GOT3 (cell line): ENCODE results near the gene C2CD3.
"Not testable (repeated sequence)": the region's sequence is repeated elsewhere in the genome, so short reads cannot be mapped to it uniquely, and the experiment has no call there.

Experiments used
- DNase-seq: peaks from one replicate; lab custom pipeline; 2025; ENCODE audit warnings: mixed read lengths; lab: John Stamatoyannopoulos, UW

The C2CD3 gene

DNA sequence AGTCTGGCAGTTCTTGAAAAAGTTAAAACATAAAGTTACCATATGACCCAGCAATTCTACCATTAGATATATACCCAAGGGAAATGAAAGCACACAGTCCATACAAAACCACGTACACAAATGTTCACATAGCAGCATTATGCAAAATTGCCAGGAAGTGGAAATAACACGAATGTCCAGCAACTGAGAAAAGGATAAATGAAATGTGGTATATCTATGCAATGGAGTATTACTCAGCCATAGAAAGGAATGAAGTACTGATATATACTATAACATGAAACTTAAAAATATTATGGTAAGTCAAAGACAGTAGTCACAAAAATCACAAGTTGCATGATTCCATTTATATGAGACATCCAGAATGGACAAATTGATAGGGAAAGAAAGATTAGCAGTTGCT, 57.9 kb downstream of the C2CD3 start:
- no peak for DNase-seq

DNA sequence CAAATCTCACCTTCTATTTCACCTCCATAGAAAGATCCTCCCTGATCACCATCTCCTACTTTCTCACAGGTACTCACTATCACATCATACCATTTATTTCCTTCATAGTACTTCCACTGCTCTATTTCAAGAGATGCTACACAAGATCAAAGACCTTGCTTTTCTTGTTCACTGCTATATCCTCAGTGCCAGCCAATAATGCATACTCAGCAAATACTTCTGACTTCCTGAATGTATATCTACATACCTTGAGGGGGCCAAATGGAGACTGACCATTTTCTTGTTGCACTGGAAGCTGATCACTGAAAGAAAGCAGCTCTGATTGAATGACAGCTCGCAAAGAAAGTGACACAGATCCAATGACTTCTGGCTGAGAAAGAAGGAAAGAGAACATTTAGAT, 64.7 kb downstream of the C2CD3 start:
- DNase-seq, result no peak

DNA sequence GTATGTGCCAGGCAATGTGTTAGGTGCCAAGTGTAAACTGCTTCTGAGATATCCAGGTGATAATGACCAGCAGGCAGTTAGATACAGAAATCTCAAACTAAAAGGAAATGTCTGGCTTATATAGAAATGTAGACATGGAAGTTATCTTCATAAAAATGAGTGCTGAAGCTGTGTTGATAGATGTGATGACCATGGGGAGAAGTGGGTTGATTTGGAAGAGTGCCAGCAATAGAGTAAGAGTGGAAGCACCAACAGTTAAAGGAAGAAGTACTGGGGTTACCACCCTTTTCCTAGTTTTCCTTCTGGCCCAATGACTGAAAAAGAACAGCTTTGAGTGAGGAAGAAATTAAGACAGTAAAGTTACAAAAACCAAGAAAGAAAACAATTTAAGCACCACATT, 68.5 kb downstream of the C2CD3 start:
- no peak for DNase-seq

GRCh38 chr11:74100735-74101134, 70.1 kb downstream of the C2CD3 start:
- no peak for DNase-seq

DNA sequence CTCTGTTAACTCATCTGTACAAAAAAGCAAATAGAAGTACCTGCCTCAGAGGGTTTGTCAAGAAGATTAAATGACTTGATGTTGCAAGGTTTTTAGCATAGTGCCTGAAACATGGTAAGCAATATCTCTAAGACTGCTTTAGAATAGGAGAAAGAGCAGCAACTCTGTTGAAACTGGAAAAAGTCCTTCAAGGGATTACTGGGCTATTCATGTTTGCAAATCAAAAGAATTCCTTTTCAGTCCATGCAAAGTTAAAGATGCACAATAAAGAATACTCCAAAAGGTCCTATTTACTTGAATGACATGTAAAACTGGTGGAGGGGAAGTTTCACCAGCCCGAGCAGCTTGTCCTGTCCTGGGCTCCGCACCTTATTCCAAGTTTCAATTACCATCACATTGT, 70.6 kb downstream of the C2CD3 start:
- DNase-seq, result no peak

GRCh38 chr11:74097686-74098237, 73.0 kb downstream of the C2CD3 start:
- DNase-seq, result no peak

DNA sequence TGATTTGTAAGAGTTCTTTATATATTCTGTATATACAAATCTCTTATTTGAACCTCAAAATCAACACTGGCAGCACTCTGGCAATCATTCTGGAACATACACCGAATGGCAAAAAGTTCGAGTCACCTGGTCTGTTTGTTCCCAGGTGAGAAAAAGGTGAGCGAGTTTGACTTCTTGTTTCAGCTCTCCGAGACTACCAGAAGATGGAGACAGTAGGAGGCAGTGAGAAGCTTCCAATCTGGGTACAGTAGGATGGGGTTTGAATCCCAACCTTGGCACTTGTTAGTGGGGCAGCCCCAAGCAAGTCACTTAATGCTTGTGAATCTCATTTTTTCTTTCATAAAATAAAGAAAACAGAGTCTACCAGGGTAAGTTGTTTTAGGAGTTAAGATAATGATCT, 76.4 kb downstream of the C2CD3 start:
- no peak for DNase-seq

DNA sequence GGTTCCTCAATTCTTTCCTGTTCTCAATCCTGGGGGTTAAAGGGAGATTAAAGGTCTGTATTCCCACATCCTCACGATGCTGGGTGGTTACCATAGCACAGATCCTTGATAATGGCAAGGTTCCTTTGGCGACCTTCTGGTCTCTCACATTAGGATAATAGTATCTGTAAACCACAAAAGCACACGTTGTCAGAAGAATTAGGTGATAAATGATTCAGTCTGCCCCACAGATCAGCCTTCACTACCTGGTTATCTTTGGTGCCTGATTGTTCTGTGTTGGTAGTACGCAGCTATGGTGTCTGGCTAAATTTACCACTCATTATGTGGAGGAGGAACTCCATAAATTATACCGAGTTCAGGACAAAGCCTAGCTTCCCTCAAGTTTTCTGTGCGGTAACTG, 78.4 kb downstream of the C2CD3 start:
- DNase-seq, result no peak

- DNase-seq, result no peak
Observed at GRCh38 chr11:74091549-74091948, 79.3 kb downstream of the C2CD3 start.

DNA sequence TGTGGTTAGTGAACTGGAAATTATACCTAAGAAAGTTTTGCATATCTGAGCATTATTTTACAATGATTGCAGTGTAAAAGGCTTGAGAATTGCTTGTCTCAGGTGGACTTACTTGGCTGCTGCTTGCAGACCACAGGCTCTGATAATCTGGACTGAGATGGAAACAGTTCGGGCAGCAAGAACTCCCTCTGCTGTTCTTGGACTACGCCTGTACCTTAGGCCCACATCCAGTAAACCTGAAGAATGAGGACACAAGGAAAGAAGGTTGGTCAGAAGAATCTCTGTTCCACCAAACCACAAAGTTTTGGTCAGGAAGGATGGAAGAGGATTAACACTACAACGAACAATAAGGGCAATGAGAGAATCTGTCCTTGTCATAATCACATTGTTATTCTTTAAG, 80.1 kb downstream of the C2CD3 start:
- DNase-seq, result no peak

DNA sequence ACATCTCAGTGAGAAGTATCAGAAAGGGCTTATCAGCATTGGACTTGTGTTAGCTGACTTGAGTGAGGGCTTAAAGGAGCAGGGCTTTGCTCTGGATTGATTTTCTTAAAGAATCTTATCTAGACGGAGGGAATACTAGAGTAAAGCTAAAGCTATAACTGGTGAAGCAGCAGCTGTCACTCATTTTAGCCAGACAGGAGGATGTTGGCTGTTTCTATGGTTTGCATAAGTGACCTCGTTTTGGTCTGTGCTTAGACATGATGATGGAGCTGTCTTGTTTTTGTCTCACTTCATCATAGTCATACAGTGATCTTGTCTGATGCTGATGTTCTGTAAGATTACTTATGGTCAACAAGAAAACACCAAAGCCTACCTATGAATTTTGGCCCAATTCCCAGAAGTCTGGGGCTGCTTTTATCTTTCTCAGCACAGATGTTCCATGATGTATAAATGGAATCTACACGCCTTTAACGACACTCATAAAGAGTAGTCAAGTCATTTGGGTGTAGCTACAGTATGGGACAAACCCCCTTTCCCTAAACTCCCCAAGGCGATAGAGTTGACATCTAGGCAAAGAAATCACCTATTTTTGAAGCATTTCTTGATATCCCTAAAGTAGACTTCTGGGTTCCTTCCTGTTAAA, 84.4 kb downstream of the C2CD3 start:
- no peak for DNase-seq

GRCh38 chr11:74085542-74085892, 85.3 kb downstream of the C2CD3 start:
- DNase-seq, result no peak

GRCh38 chr11:74084796-74085541, 85.8 kb downstream of the C2CD3 start:
- no peak for DNase-seq

DNA sequence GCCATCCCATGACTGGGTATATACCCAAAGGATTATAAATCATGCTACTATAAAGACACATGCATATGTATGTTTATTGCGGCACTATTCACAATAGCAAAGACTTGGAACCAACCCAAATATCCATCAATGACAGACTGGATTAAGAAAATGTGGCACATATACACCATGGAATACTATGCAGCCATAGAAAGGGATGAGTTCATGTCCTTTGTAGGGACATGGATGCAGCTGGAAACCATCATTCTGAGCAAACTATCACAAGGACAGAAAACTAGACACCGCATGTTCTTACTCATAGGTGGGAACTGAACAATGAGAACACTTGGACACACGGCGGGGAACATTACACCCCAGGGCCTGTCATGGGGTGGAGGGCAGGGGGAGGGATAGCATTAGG, 86.9 kb downstream of the C2CD3 start:
- DNase-seq, result not testable (repeated sequence)

GRCh38 chr11:74081428-74081827, 89.4 kb downstream of the C2CD3 start:
- no peak for DNase-seq

DNA sequence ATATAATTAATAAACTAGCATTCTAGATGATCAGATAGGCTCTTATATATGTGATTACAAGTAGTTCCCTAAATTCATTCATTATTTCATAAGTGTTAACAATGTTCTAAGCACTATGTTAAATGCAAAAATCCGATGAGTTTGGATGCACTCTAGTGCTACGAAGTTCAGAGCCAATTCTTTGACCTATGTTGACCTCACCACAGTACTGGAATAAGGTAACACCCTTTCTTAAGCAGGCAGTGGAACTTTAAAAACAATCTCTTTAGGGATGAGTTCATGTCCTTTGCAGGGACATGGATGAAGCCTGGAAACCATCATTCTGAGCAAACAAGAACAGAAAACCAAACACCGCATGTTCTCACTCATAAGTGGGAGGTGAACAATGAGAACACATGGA, 93.6 kb downstream of the C2CD3 start:
- no peak for DNase-seq

DNA sequence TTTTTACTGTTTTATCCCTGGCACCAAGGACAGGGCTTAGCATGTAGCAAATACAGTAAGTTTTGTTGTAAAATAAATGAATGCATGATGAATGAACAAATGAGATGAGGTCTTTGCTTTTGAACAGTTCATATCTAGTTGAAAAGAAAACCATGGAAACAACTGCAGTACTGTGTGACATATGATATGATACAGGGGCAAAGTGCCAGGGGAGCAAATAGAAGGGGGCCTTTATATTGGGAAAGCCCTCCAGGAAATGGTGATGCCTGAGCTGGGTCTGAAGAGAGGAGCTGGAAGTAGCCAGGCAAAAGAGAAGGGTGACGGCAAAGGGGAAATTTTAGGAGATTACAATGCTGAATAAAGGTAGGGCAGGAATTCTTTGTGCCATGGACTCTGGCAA, 98.1 kb downstream of the C2CD3 start:
- DNase-seq, result no peak

GRCh38 chr11:74072286-74072685, 98.5 kb downstream of the C2CD3 start:
- no peak for DNase-seq

DNA sequence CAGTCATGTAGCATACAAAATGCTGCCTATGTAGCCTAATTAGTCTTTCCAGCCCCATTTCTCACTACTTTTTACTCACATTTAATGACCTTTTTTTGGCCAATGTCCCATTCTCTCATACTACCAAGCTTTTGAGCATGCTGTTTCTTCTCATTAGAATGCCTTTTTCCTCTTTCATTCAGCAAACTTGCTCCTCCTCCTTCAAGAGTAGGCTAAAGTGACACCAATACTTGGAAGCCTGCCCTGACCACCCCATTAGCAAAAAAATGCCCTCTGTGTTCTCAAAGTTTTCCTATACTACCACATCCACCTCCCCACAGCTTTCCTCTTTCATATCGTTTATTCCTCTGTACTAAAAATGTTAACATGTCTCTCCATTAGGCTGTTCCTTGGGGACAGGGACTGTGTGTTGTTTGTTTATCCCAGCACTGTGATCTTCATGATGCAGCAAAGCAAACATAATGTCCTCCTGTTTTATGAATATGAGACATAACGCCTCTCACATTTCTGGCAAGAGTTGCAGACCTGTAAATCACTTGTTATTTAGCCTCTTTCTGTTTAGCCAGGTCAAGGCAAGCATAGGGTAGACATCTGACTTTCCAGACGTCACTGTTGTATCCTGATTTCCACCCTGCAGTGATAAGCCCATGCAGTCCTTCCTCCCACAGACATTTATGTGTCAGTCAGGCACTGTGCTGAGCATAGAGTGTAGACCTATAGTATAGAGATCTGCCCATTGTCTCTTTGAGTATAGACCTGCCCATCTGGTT, 99.9 kb downstream of the C2CD3 start:
- DNase-seq, result no peak

- no peak for DNase-seq
Observed at GRCh38 chr11:74069146-74070046, 101.4 kb downstream of the C2CD3 start.

DNA sequence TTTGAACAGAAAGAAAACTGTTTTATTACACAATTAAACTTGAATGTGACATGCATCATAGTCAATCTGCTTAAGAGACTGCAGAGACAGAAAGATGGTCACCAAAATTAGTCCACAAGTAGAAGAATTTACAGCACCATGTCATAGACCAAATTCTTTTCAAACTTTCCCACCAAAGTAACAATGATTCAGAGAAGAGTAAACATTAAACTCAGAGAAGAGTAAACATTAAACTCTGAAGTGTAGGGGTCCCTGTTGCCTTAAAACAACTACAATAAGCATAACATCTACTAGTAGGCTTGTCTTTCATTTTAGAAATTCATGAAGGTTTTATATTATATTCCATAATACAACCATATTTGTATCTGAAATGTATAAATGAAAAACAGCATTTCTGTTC, 104.1 kb downstream of the C2CD3 start:
- DNase-seq, result not testable (repeated sequence)

- not testable (repeated sequence) for DNase-seq
Observed at GRCh38 chr11:74065534-74065933, 105.3 kb downstream of the C2CD3 start.
